GM12878 (cell line): ENCODE measurements around the gene VMAC. TPM values are rescaled to one million over a fixed set of nuclear protein-coding genes. Genes with fewer than 3 reads are reported as not detected.

Experiments used
- ATAC-seq: fragments of 200-7000 bp; cut with Tn5 transposase; 3 replicates; pipeline ENCODE4 v1.9.1; 2020; ENCODE audit warnings: mild to moderate bottlenecking, moderate library complexity
- Bru-seq: library from RNA; stranded (reverse); fragments of 400-500 nt; gene quantifications from one replicate; lab custom pipeline; 2021; lab: Mats Ljungman, UMichigan
- BruChase-seq, 2 experiments: library from RNA; stranded (reverse); fragments of 400-500 nt; gene quantifications; one replicate each; lab custom pipeline; 2021; lab: Mats Ljungman, UMichigan
- BruUV-seq: library from RNA; stranded (reverse); fragments of 400-500 nt; replicated peaks from 2 replicates; lab custom pipeline; 2021; lab: Mats Ljungman, UMichigan
- CTCF ChIA-PET: fragments of 300-600 bp; sonication (Branson Sonifier 250); formaldehyde crosslinking; extraction: SDS; loops from one replicate; lab custom pipeline; 2021; ENCODE audit warnings: inconsistent platforms; lab: Yijun Ruan, JAX
- POLR2A ChIA-PET: fragments of 350-600 bp; formaldehyde crosslinking; extraction: SDS; loops from one replicate; lab custom pipeline; 2021; ENCODE audit warnings: inconsistent platforms; lab: Charles Lee
- RAD21 ChIA-PET: fragments of 300-600 bp; sonication (Branson Sonifier 250); formaldehyde crosslinking; loops from one replicate; lab custom pipeline; 2023; ENCODE audit warnings: antibody characterized with exemption; ENCODE audit not compliant: unreplicated experiment; lab: Charles Lee
- SMC1A ChIA-PET: fragments of 300-600 bp; sonication (Branson Sonifier 250); formaldehyde crosslinking; loops from one replicate; lab custom pipeline; 2023; ENCODE audit not compliant: unreplicated experiment, uncharacterized antibody; lab: Charles Lee
- DNase-seq: peaks from one replicate; pipeline ENCODE4 v3.0.0-alpha.2; 2011; ENCODE audit warnings: low read depth, low spot score
- FAIRE-seq: peaks from 3 replicates; lab custom pipeline; 2011; peaks lifted over from hg19 to GRCh38; lab: Jason Lieb, UNC
- H2AFZ ChIP-seq: 2 replicates; pipeline ENCODE4 v1.6.0; 2011; ENCODE audit warnings: low read depth, low read length, control low read depth; ENCODE audit not compliant: control insufficient read depth
- H3K27ac ChIP-seq: 2 replicates; pipeline ENCODE4 v1.5.1; 2011; ENCODE audit warnings: control low read depth; ENCODE audit not compliant: control insufficient read depth, insufficient read depth
- H3K27me3 ChIP-seq, 2 experiments: replicated peaks in 1 of 2; 2 replicates each; pipeline versions ENCODE4 v1.6.0 to v1.6.1; 2011; ENCODE audit warnings: low read length in 1 of 2; ENCODE audit not compliant: control insufficient read depth in 2 of 2, insufficient read depth in 2 of 2
- H3K36me3 ChIP-seq, 2 experiments: 2 replicates each; pipeline ENCODE4 v1.5.1; 2011; ENCODE audit warnings: low read length in 1 of 2; ENCODE audit not compliant: control insufficient read depth in 2 of 2, insufficient read depth in 2 of 2
- H3K4me1 ChIP-seq: 2 replicates; pipeline ENCODE4 v1.6.1; 2011; ENCODE audit warnings: mild to moderate bottlenecking, low read length, moderate library complexity, mixed read lengths; ENCODE audit not compliant: control insufficient read depth, insufficient read depth
- H3K4me2 ChIP-seq: 2 replicates; pipeline ENCODE4 v1.6.0; 2011; ENCODE audit warnings: control low read depth; ENCODE audit not compliant: control insufficient read depth, insufficient read depth
- H3K4me3 ChIP-seq: fragments of 200-600 bp; sonication (generic); 2 replicates; pipeline ENCODE4 v1.5.1; 2016
- H3K79me2 ChIP-seq: 2 replicates; pipeline ENCODE4 v1.6.0; 2011; ENCODE audit warnings: low read length; ENCODE audit not compliant: control insufficient read depth, insufficient read depth
- H3K9ac ChIP-seq: 2 replicates; pipeline ENCODE4 v1.8.0; 2011; ENCODE audit warnings: low read length, control low read depth, mixed read lengths; ENCODE audit not compliant: control insufficient read depth, insufficient read depth
- H3K9me3 ChIP-seq: replicated peaks from 3 replicates; pipeline ENCODE4 v1.5.1; 2011; ENCODE audit warnings: mild to moderate bottlenecking, low read length; ENCODE audit not compliant: control insufficient read depth, insufficient read depth
- H4K20me1 ChIP-seq: 2 replicates; pipeline ENCODE4 v1.6.0; 2011; ENCODE audit not compliant: control insufficient read depth, insufficient read depth
- ATF3 ChIP-seq: IDR thresholded peaks from 2 replicates; pipeline ENCODE4 v1.6.1; 2011; ENCODE audit warnings: low read depth, mild to moderate bottlenecking, low read length, moderate library complexity, borderline replicate concordance; ENCODE audit errors: extremely low read depth
- BHLHE40 ChIP-seq, 2 experiments: fragments of 450-650 bp in 1 of 2; IDR thresholded peaks; 2 replicates each; pipeline ENCODE4 v1.6.1; 2011 to 2017; ENCODE audit warnings: low read depth in 2 of 2, borderline replicate concordance in 1 of 2, improper control_type of control experiment in 1 of 2, low read length in 1 of 2, mild to moderate bottlenecking in 1 of 2
- E4F1 ChIP-seq: fragments of 450-650 bp; IDR thresholded peaks from 2 replicates; pipeline ENCODE4 v1.6.1; 2018; ENCODE audit warnings: borderline replicate concordance, mild to moderate bottlenecking; ENCODE audit not compliant: partially characterized antibody
- ESRRA ChIP-seq: IDR thresholded peaks from 2 replicates; pipeline ENCODE4 v1.6.1; 2012; ENCODE audit warnings: mild to moderate bottlenecking, low read length, improper control_type of control experiment
- GATAD2B ChIP-seq: fragments of 450-650 bp; conservative IDR thresholded peaks from 2 replicates; pipeline ENCODE4 v1.6.1; 2017; ENCODE audit warnings: low read depth, mild to moderate bottlenecking, moderate library complexity
- HCFC1 ChIP-seq: fragments of 150-350 bp; IDR thresholded peaks from 2 replicates; pipeline ENCODE4 v1.6.1; 2014; ENCODE audit warnings: low read length
- IRF3 ChIP-seq: fragments of 450-650 bp; IDR thresholded peaks from 2 replicates; pipeline ENCODE4 v1.6.1; 2014; ENCODE audit warnings: mild to moderate bottlenecking
- LARP7 ChIP-seq: fragments of 450-650 bp; IDR thresholded peaks from 2 replicates; pipeline ENCODE4 v1.6.1; 2017; ENCODE audit warnings: mild to moderate bottlenecking
- NFYB ChIP-seq: IDR thresholded peaks from 2 replicates; pipeline ENCODE4 v1.6.1; 2011; ENCODE audit warnings: low read depth, mild to moderate bottlenecking, low read length, improper control_type of control experiment, moderate library complexity; ENCODE audit not compliant: insufficient read depth
- POLR2AphosphoS5 ChIP-seq: IDR thresholded peaks from 2 replicates; pipeline ENCODE4 v1.6.1; 2011; ENCODE audit warnings: mild to moderate bottlenecking, low read length, inconsistent platforms
- STAT1 ChIP-seq: fragments of 450-650 bp; conservative IDR thresholded peaks from 2 replicates; pipeline ENCODE4 v1.6.1; 2014; ENCODE audit warnings: antibody characterized with exemption, mild to moderate bottlenecking
- TBL1XR1 ChIP-seq: IDR thresholded peaks from 2 replicates; pipeline ENCODE4 v1.6.1; 2012; ENCODE audit warnings: low read depth, low read length, improper control_type of control experiment
- TCF3 ChIP-seq: IDR thresholded peaks from 2 replicates; pipeline ENCODE4 v1.6.1; 2012; ENCODE audit warnings: low read depth, mild to moderate bottlenecking, low read length, borderline replicate concordance; ENCODE audit not compliant: insufficient read depth
- ZSCAN29 ChIP-seq: fragments of 450-650 bp; IDR thresholded peaks from 2 replicates; pipeline ENCODE4 v1.6.1; 2017; ENCODE audit warnings: mild to moderate bottlenecking, moderate library complexity
- WGBS: methylation state at CpG from one replicate; pipeline ENCODE4 v1.1.6; 2016; ENCODE audit warnings: low lambda C conversion rate; ENCODE audit not compliant: insufficient replicate concordance, insufficient coverage; ENCODE audit errors: missing lambda C conversion rate; 5-methylcytosine and 5-hydroxymethylcytosine counted together
- in situ Hi-C: fragments of 300-500 bp; cut with MboI; formaldehyde crosslinking; loops from 9 replicates; pipeline ENCODE4 v1.14.3; 2018; ENCODE audit warnings: mixed read lengths
- intact Hi-C: fragments of 100-400 bp; cut with micrococcal nuclease; formaldehyde crosslinking; loops from one replicate; pipeline ENCODE4 v1.14.2; 2022; ENCODE audit not compliant: unreplicated experiment
- long read RNA-seq, 2 experiments: library from polyadenylated mRNA; unstranded; transcript quantifications; one replicate each; pipeline ENCODE4 v2.0.0, GENCODE V29; 2019 to 2020
- polyA minus RNA-seq, 3 experiments: library from RNA; depleted of rRNA, polyadenylated mRNA; stranded (reverse); fragments of >200 nt; gene quantifications; 2 replicates each; pipeline ENCODE4 v1.2.3, GENCODE V29; 2011
- polyA plus RNA-seq, 11 experiments: library from polyadenylated mRNA; depleted of rRNA in 4 of 11; unstranded in 6 of 11; stranded (reverse) in 5 of 11; fragments of >200 nt; fragmentation: Nextera tagmentation in 4 of 11; fragmentation: Illumina TruSeq in 1 of 11; extraction: Ambion mirVana in 4 of 11; extraction: Trizol in 1 of 11; gene quantifications; 1 replicate in 1 of 11; 2 replicates in 10 of 11; pipeline versions ENCODE4 v1.2.1 to v1.2.3, GENCODE V29; 2011 to 2016; ENCODE audit warnings: inconsistent platforms in 2 of 11, missing spikeins in 2 of 11, low read depth in 1 of 11
- total RNA-seq, 4 experiments: library from RNA; depleted of rRNA in 3 of 4; stranded (reverse); fragments of >200 nt in 3 of 4; fragmentation: Illumina TruSeq in 1 of 4; extraction: Trizol in 1 of 4; gene quantifications; 2 replicates each; pipeline versions ENCODE4 v1.2.1 to v1.2.3, GENCODE V29; 2013 to 2021

VMAC gene
- 10.6 and 12.7 TPM in 2 replicates for total RNA-seq (2013; cell fraction: nucleolus; rRNA removed)
- total RNA-seq (2014; rRNA removed) (5.8 and 6.5 TPM in 2 replicates), total RNA-seq (2014; rRNA removed; fragmentation: Illumina TruSeq; extraction: Trizol) (2.8 and 2.9 TPM in 2 replicates), total RNA-seq (2021) (3.2 and 3.7 TPM in 2 replicates), polyA plus RNA-seq (2011; rRNA removed) (1.3 and 1.4 TPM in 2 replicates), polyA plus RNA-seq (2014; fragmentation: Illumina TruSeq; extraction: Trizol) (1.1 and 2.0 TPM in 2 replicates), polyA plus RNA-seq (2014; fragmentation: Nextera tagmentation; extraction: Ambion mirVana) (under 1 TPM; 0.18 to 0.27 TPM), polyA plus RNA-seq (2014; rRNA removed) (6.8 and 7.3 TPM in 2 replicates), polyA plus RNA-seq (2016; fragmentation: Nextera tagmentation; extraction: Ambion mirVana) (1 to 10 TPM; 1.5 to 1.6 TPM), polyA minus RNA-seq (2011; rRNA and poly(A)+ RNA removed) (0.59 and 1.3 TPM in 2 replicates), Bru-seq, nascent RNA (percentile 55 among the genes with signal in this experiment), BruChase-seq, experiment 1, labeled RNA remaining after a 6-hour chase (percentile 70 among the genes with signal in this experiment), BruChase-seq, experiment 2, labeled RNA remaining after a 2-hour chase (percentile 60 among the genes with signal in this experiment)
- polyA plus RNA-seq (2011; ENCODE audit: low read depth): 1.4 TPM
- 2.6 and 3.9 TPM in 2 replicates for polyA plus RNA-seq (2011; cell fraction: cytosol; rRNA removed)
- 5.1 and 6.5 TPM in 2 replicates for polyA plus RNA-seq (2011; cell fraction: nucleus; rRNA removed)
- 2.6 and 3.0 TPM in 2 replicates for polyA plus RNA-seq (2012)
- polyA minus RNA-seq (2011; cell fraction: cytosol; rRNA and poly(A)+ RNA removed): 1.0 and 1.1 TPM in 2 replicates
- 1.2 and 2.2 TPM in 2 replicates for polyA minus RNA-seq (2011; cell fraction: nucleus; rRNA and poly(A)+ RNA removed)
- long read RNA-seq, experiment 1, partial matches to known transcripts: 0 of 4 reads
- long read RNA-seq, experiment 1, other reads (novel, unspliced or antisense): 0 of 4 reads
- long read RNA-seq, experiment 2: 0 reads

GRCh38 chr19:5904352-5905113 lies at the start of gene VMAC:
Gene VMAC (plus strand): TSS chr19:5904872. CDS start chr19:5904891, 19 bp downstream.
- Histone ChIP-seq H3K9me3 (no peaks in the 10 kb centered on the region), H4K20me1 (peaks cover 4% of the 10 kb centered on the region; the same call in 1 of the 2 replicates), H3K9ac (peak within 1 kb of the TSS; percentile 100), H3K27ac (peak within 1 kb of the TSS; percentile 88), H3K27me3 (no peaks in the 10 kb centered on the region), H3K4me2 (peak within 1 kb of the TSS; percentile 89), H2AFZ (peak within 1 kb of the TSS; percentile 100), H3K4me3 (peak within 1 kb of the TSS; percentile 95), H3K79me2 (peaks cover 33% of the 10 kb centered on the region), H3K36me3 (peaks cover 0 to 5% of the 10 kb centered on the region in 2 experiments; a peak in 2 of 4 replicates), H3K4me1 (peaks cover 9% of the 10 kb centered on the region)
- ChIA-PET RAD21 (interaction anchor here (0.6 to 2.5 kb wide), 6 partner anchors 13 to 1519 kb away, joined by 3 to 15 read pairs (median 3); partner anchors contain the start of genes NRTN and RPL36), CTCF (interaction anchor here (0.9 to 3.1 kb wide), 7 partner anchors 11 to 215 kb away, joined by 3 to 17 read pairs (median 5); partner anchors contain the start of gene RPL36), SMC1A (interaction anchor here (0.8 to 2.6 kb wide), 4 partner anchors 64 to 118 kb away, joined by 3 to 13 read pairs (median 6); partner anchors contain the start of gene NRTN), POLR2A (interaction anchor here (0.8 to 2.3 kb wide), 9 partner anchors 63 to 520 kb away, joined by 3 to 7 read pairs (median 3); partner anchors contain the start of genes ALKBH7, CATSPERD, DUS3L and KHSRP)
- peak; percentile 90 for ATAC-seq
- in situ Hi-C loops: no loop called here
- peak; percentile 100 for FAIRE-seq
- peak; percentile 100 for DNase-seq
- WGBS: under 1% methylated on average over 44 of the region's 61 CpGs
- intact Hi-C loops: loop anchor here (2.0 kb wide), 1 partner anchor 114 kb away; the partner anchor contains the start of gene DUS3L
- no TSS peak for BruUV-seq
- TF ChIP-seq STAT1 (peak; percentile 83; the same call in 1 of the 2 replicates), TCF3 (peak; percentile 76), BHLHE40 (IDR thresholded peaks at IDR 0.05; ENCODE audit: borderline replicate concordance in 1 of 2, low read depth in 2 of 2, low read length in 1 of 2) (peak in 1 of 2 experiments; percentile 58; a peak in 3 of 4 replicates), ESRRA (no peak), LARP7 (peak; percentile 94), TBL1XR1 (no peak), HCFC1 (no peak), POLR2AphosphoS5 (peak; percentile 64; the same call in 1 of the 2 replicates), ZSCAN29 (0 out of 2 replicates have a peak, but pooled peaks have one; percentile 49), GATAD2B (peak; percentile 60; the same call in 1 of the 2 replicates), NFYB (peak; percentile 82), ATF3 (no peak), IRF3 (peak; percentile 70), E4F1 (peak; percentile 68)
